GM19193 (cell line): Measurements from ENCODE around the gene GLS2.

Experiments used
- POLR2A ChIP-seq: IDR thresholded peaks from 4 replicates; pipeline ENCODE4 v1.6.1; 2011; ENCODE audit not compliant: insufficient read depth, insufficient read length; ENCODE audit errors: extremely low read depth

Gene GLS2

DNA sequence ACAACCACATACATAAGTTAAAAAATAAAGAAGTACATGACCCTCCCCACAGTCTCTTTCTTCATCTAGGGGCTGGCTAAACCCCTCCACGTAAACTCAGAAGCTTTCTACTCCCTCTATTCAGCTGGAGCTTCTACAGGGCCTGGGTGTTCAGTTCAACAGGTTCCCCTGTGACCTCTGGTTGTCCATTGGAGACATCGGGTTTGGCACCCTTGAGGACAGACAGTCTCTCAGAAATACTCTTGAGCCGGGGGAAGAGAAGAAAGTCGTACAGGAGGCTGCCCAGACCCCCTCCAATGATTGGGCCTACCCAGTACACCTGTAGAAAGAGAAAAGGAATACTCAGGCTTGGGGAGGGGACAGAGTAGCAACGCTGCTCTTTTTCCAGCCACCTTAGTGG is 36.8 kb downstream of the GLS2 start:
- TF ChIP-seq POLR2A: no peak

DNA sequence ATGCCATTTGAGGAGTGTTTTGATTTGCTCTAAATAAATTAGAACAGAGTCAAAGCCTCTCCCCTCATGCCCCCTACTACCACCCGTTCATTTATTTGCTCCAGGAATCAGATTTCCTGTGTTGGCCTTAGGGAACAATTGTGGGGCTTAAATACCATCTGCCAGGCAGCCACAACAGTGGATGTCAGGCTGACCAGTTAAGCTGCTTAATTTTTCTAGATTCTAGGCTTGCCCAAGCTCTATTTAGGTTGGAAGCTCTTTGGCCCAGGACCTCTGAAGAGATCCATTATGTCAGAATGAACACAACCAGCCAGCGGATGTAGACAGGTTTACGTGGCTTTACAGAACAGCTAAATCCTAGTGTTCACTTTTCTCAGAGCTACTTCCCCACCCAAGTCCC is 37.7 kb downstream of the GLS2 start:
- no peak for TF ChIP-seq POLR2A

DNA sequence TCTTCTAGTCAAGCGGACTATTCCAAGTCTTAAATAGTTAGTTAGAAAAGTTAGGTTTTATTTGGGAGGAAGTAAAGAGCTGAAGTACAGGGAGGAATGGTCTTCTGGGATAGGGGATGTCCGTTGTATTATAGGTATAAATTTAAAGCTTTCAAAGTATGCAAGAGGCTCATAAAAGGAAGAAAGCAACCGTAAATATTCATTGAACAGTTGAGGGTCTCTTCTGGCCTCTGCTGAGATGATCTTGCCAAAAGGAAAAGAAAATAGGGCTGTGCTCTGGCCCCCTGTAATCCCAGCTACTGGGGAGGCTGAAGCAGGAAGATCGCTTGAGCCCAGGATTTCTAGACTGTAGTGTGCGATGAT is 38.4 kb downstream of the GLS2 start:
- TF ChIP-seq POLR2A: no peak

DNA sequence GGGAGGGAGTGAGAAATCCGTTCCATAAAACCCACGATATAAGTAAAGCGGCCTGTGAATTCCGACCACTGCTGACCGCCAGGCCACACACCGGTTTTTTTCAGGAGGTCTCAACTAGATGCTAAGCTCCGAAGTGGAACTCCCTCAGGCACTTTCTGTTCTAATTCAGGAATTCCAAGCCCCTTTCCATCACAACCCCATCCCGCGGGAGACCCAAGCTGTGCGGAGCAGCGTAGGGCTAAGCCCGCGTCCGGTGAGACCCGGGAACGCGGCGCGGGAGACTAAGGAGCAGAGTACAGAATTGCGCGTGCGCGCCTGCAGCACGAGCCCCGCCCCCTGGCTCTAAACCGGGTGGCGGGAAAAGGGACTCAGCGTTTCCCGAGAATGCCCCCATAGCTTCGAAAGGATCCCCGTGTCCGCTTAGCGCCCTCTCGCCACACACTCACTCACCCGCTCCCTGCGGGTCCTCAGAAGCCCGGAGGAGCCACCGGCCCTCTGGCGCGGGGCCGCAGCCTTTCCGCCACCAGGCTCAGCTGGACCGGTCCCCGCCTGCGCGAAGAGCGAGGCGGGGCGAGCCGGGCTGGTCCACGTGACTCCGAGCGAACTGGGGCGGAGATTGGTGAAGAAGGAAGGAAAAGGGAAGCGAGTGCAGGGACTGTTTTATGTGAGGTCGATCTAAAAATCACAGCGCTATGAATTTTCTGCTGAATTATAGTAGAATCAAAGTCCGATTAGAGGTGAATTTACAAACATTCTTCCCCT is 38.9 kb downstream of the GLS2 start, which contains the start of gene TIMELESS:
Gene TIMELESS, minus strand, starts transcription at position 567 of the 762 bp plus-strand sequence. CDS start 15,256 bp downstream, outside the sequence.
- peak; percentile 93 for TF ChIP-seq POLR2A

DNA sequence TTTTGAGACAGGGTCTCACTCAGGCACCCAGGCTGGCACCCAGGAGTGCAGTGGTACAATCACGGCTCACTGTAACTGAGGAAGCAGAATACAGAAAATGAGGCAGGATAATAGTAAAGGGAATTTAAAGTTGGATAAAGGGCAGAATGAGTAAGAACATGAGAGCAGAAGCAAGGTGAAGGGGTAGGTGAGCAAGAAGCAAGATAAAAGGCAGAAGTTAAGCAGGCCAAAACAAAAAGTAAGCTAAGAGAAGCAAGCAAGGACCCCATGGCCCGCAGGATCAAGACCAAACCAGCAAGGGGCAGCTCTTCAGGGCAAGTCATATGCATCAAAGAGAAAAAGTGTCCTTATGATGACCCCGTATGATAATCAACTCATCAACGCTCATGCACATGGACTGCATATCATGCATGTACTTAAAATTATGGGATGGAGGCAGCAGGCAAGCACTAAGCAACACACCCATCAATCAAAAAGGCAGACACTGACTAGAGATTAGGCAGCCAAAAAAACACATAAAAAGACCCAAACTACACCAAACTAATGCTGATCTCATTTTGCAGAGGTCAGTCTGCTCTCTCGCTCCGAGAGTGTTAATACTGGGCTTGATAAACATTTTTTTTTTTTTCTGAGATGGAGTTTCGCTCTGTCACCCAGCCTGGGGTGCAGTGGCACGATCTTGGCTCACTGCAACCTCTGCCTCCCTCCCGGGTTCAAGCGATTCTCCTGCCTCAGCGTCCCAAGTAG is 50.4 kb downstream of the GLS2 start:
- TF ChIP-seq POLR2A: no peak

DNA sequence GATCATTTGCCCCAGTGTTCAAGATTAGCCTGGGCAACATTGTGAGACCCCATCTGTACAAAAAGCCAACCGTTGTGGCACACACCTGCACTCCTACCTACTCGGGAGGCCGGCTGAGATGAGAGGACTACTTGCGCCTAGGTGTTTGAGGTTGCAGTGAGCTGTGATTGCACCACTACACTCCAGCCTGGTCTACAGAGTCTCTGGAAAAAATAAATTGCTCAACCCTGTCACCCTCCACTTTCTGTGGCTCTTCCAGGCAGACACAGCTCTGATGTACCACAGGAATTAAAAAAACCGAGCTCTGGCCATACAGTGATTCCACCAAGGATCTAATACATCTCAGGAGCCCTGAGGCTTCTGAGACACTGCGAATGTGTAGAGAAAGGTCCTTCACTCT is 53.1 kb downstream of the GLS2 start:
- TF ChIP-seq POLR2A: no peak

DNA sequence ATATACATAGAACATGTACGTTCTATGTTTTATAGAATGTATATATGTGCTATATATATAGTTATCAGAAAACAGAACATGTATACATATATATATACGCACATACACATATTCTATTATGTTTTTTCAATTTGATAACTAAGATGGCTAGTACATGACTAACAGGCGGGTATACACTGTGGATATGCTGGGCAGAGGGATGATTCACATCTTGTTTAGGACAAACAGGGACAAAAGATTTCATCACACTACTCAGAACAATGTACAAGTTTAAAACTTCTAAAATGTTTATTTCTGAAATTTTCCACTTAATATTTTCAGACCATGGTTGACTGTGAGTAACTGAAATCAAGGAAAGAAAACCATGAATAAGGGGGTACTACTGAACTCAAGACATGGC is 56.1 kb downstream of the GLS2 start:
- TF ChIP-seq POLR2A: no peak

DNA sequence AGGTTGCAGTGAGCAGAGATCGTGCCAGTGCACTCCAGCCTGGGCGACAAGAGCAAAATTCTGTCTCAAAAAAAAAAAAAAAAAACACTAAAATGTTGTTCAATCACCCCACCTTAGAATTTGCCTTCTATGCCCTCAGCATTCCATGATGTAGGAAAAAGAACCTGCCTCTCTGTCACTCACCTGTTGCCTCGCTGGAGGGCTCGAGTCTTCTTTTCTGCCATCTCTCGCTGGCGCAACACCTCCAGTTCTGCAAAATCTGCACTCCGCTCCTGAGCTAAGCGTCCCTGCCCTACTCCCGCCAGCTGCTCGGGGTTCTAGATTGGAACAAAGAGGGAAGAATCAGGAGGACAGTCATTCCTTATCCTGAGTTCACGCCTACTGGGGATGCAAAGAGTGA is 56.7 kb downstream of the GLS2 start:
- no peak for TF ChIP-seq POLR2A

DNA sequence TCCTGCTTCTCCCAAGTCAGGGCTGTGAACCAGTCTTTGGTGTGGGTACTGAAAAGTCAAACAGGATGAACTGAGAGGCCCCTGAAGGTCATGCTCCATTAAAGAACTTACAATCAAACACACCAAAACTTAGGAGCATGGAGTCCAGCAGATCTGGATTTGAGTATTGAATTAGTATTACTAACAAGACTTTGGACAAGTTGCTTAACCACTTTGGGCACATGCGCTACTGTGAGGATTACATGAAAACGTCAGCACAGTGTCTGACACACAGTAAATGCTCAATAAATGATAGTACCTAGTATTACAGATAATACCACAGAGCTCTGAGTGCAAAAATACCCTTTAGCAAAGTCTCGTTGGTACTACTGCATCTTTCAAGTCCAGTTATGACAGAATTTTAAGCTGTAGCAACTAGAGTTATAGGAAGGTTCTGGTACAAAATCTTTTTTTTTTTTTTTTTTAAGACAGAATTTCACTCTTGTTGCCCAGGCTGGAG is 62.0 kb downstream of the GLS2 start:
- TF ChIP-seq POLR2A: no peak

DNA sequence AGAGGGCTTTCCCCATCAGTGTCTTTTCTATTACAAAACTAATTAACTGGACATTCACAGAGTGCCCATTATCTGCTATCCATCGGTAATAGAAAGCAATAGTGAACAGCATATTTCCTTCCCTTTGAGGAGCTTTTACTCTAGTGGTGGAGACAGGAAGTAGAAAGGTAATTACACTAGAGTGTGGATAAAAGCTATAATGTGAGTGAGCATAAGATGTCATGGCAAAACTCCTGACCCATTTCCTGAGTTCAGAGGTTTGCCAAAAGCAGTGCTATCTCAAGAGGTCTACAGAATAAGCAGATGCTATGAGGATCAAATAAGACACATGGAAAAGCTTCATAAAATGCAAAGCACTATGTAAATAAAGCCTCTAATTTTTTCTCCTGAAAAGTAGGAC is 62.8 kb downstream of the GLS2 start:
- no peak for TF ChIP-seq POLR2A
